OCI-LY7 (cell line): ENCODE results near the gene NFATC4. TPM values are rescaled to one million over a fixed set of nuclear protein-coding genes. Genes with fewer than 3 reads are reported as not detected.

ENCODE experiments used
- BruUV-seq: library from RNA; stranded (reverse); fragments of 400-500 nt; replicated peaks from 2 replicates; lab custom pipeline; 2021; lab: Mats Ljungman, UMichigan
- CTCF ChIA-PET: fragments of 300-600 bp; sonication (Branson Sonifier 250); formaldehyde crosslinking; loops from one replicate; lab custom pipeline; 2022; ENCODE audit warnings: antibody characterized with exemption; ENCODE audit not compliant: unreplicated experiment; lab: Charles Lee
- POLR2A ChIA-PET: fragments of 300-600 bp; sonication (Branson Sonifier 250); formaldehyde crosslinking; loops from one replicate; lab custom pipeline; 2022; ENCODE audit warnings: antibody characterized with exemption; lab: Charles Lee
- DNase-seq: peaks from one replicate; pipeline ENCODE4 v3.0.0-alpha.2; 2015; ENCODE audit warnings: low spot score
- H2AFZ ChIP-seq: fragments of 200-600 bp; sonication (generic), shearing (Covaris generic); 2 replicates; pipeline ENCODE4 v1.6.1; 2014; ENCODE audit warnings: mild to moderate bottlenecking, antibody characterized with exemption, low read length, moderate library complexity
- H3K27ac ChIP-seq: fragments of 200-600 bp; sonication (generic); 2 replicates; pipeline ENCODE4 v1.5.1; 2014; ENCODE audit warnings: mixed run types, low read depth, mild to moderate bottlenecking, moderate library complexity, low read length, inconsistent platforms; ENCODE audit not compliant: poor library complexity, severe bottlenecking
- H3K36me3 ChIP-seq: fragments of 200-600 bp; sonication (generic); 2 replicates; pipeline ENCODE4 v1.6.1; 2014; ENCODE audit warnings: mild to moderate bottlenecking, antibody characterized with exemption, low read length, moderate library complexity, mixed read lengths; ENCODE audit not compliant: insufficient read depth
- H3K4me1 ChIP-seq: fragments of 200-600 bp; sonication (generic); 2 replicates; pipeline ENCODE4 v1.5.1; 2014; ENCODE audit warnings: mild to moderate bottlenecking, low read length; ENCODE audit not compliant: insufficient read depth, poor library complexity, severe bottlenecking
- H3K4me2 ChIP-seq: fragments of 200-600 bp; sonication (generic); 2 replicates; pipeline ENCODE4 v1.6.1; 2014; ENCODE audit warnings: mild to moderate bottlenecking, low read length
- H3K4me3 ChIP-seq: fragments of 200-600 bp; sonication (generic); 2 replicates; pipeline ENCODE4 v1.5.1; 2014; ENCODE audit warnings: mild to moderate bottlenecking, low read depth, low read length; ENCODE audit not compliant: poor library complexity, severe bottlenecking
- H3K79me2 ChIP-seq: fragments of 200-600 bp; sonication (generic); 2 replicates; pipeline ENCODE4 v1.6.1; 2016; ENCODE audit warnings: low read depth, mild to moderate bottlenecking, low read length, moderate library complexity, mixed read lengths; ENCODE audit not compliant: insufficient read depth
- H3K9me2 ChIP-seq: fragments of 200-600 bp; sonication (generic); 2 replicates; pipeline ENCODE4 v1.6.1; 2016; ENCODE audit warnings: mild to moderate bottlenecking, low read length, mixed read lengths; ENCODE audit not compliant: insufficient read depth
- H3K9me3 ChIP-seq: fragments of 200-600 bp; sonication (generic); 2 replicates; pipeline ENCODE4 v1.6.1; 2014; ENCODE audit warnings: mild to moderate bottlenecking, mixed run types, low read length, mixed read lengths
- H4K20me1 ChIP-seq: fragments of 200-600 bp; sonication (generic); 2 replicates; pipeline ENCODE4 v1.6.1; 2014; ENCODE audit warnings: mild to moderate bottlenecking, antibody characterized with exemption, low read length, moderate library complexity, mixed read lengths; ENCODE audit not compliant: insufficient read depth
- EZH2phosphoT487 ChIP-seq: fragments of 200-600 bp; sonication (generic); IDR thresholded peaks from 2 replicates; pipeline ENCODE4 v1.6.1; 2018; ENCODE audit warnings: low read depth, borderline replicate concordance, mild to moderate bottlenecking, mixed run types, antibody characterized with exemption, low read length, moderate library complexity, mixed read lengths
- intact Hi-C: fragments of 100-400 bp; cut with micrococcal nuclease; formaldehyde crosslinking; loops from one replicate; pipeline ENCODE4 v1.10.0; 2022; ENCODE audit not compliant: unreplicated experiment
- total RNA-seq, 2 experiments: library from RNA; depleted of rRNA in 1 of 2; stranded (reverse); fragments of >200 nt in 1 of 2; shearing (Covaris generic) in 1 of 2; gene quantifications; 2 replicates each; pipeline ENCODE4 v1.2.3, GENCODE V29; 2014 to 2022
- TF ChIP-seq, protein P1 (sequence below): fragments of 200-600 bp; sonication (generic); conservative IDR thresholded peaks from 2 replicates; pipeline ENCODE4 v1.5.1; 2014; ENCODE audit warnings: mild to moderate bottlenecking, antibody characterized with exemption, low read length, moderate library complexity, mixed read lengths

NFATC4 gene
- total RNA-seq, 2 experiments from 2014 or later, result 72.2 to 96.6 TPM

DNA sequence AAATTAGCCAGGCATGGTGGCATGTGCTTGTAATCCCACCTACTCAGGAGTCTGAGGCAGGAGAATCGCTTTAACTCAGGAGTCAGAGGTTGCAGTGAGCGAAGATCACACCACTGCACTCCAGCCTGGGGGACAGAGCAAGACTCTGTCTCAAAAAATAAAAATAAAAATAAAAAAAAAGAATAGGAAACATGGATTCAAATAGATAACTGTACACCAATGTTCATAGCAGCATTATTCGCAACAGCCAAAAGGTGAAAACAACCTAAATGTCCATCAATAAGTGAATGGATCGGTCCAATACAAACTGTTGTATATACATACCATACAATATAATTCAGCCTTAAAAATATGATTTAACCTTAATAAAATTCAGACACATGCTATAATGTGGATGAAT lies 25.1 kb upstream of the NFATC4 start:
- Histone ChIP-seq H3K4me1 (peaks cover 14% of the 10 kb centered on the region), H3K4me3 (no peak overlapping the region), H3K79me2 (no peaks in the 10 kb centered on the region), H4K20me1 (no peaks in the 10 kb centered on the region), H3K9me3 (no peaks in the 10 kb centered on the region), H3K9me2 (no peaks in the 10 kb centered on the region), H2AFZ (no peak overlapping the region), H3K4me2 (no peak overlapping the region), H3K36me3 (no peaks in the 10 kb centered on the region), H3K27ac (no peak overlapping the region)
- no TSS peak for BruUV-seq
- ChIA-PET CTCF (no interaction called here), POLR2A (interaction anchor here (0.6 kb wide), 1 partner anchor 235 kb away, joined by 3 read pairs; no protein-coding TSS in a partner anchor)
- intact Hi-C loops, result no loop called here
- TF ChIP-seq EZH2phosphoT487, result no peak
- TF ChIP-seq, protein P1, sequence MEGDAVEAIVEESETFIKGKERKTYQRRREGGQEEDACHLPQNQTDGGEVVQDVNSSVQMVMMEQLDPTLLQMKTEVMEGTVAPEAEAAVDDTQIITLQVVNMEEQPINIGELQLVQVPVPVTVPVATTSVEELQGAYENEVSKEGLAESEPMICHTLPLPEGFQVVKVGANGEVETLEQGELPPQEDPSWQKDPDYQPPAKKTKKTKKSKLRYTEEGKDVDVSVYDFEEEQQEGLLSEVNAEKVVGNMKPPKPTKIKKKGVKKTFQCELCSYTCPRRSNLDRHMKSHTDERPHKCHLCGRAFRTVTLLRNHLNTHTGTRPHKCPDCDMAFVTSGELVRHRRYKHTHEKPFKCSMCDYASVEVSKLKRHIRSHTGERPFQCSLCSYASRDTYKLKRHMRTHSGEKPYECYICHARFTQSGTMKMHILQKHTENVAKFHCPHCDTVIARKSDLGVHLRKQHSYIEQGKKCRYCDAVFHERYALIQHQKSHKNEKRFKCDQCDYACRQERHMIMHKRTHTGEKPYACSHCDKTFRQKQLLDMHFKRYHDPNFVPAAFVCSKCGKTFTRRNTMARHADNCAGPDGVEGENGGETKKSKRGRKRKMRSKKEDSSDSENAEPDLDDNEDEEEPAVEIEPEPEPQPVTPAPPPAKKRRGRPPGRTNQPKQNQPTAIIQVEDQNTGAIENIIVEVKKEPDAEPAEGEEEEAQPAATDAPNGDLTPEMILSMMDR, result no peak
- no peak for DNase-seq

GRCh38 chr14:24343795-24344660 lies 24.0 kb upstream of the NFATC4 start:
- no peak overlapping the region for H2AFZ ChIP-seq
- DNase-seq, result no peak
- H3K4me1 ChIP-seq, result peaks cover 13% of the 10 kb centered on the region
- ChIA-PET CTCF (interaction anchor here (0.6 kb wide), 1 partner anchor 87 kb away, joined by 3 read pairs; no protein-coding TSS in a partner anchor), POLR2A (interaction anchor here (0.6 kb wide), 1 partner anchor 17 kb away, joined by 5 read pairs; no protein-coding TSS in a partner anchor)
- H3K9me3 ChIP-seq, result no peaks in the 10 kb centered on the region
- intact Hi-C loops, result no loop called here
- BruUV-seq, result no TSS peak
- H3K79me2 ChIP-seq, result no peaks in the 10 kb centered on the region
- H3K4me3 ChIP-seq, result no peak overlapping the region
- H4K20me1 ChIP-seq, result no peaks in the 10 kb centered on the region
- TF ChIP-seq, protein P1, result no peak
- no peak for TF ChIP-seq EZH2phosphoT487
- H3K27ac ChIP-seq, result no peak overlapping the region
- H3K4me2 ChIP-seq, result no peak overlapping the region
- H3K36me3 ChIP-seq, result no peaks in the 10 kb centered on the region
- H3K9me2 ChIP-seq, result no peaks in the 10 kb centered on the region

DNA sequence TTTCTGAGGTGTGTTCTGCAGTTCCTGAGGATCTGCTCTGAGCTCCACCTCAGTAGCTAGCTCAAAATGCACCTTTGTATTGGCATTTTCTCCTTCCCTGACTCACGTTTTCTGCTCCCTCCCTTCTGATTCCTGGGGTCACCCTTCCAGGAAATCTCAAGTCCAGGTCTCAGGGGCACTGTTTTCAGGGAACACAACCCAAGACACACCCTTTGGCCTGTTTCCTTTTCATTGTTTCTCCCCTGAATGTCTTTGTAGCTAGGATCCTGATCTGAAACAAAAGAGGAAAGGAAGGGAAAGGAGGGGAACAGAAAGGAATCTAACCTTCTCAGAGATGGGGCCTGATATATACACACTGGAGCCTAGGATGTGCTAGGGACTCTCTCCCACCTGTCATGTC lies 20.9 kb upstream of the NFATC4 start:
- POLR2A ChIA-PET, result interaction anchor here (0.9 to 2.2 kb wide), 2 partner anchors 15 to 39 kb away, joined by 3 to 6 read pairs; no protein-coding TSS in a partner anchor
- intact Hi-C loops, result no loop called here

More for the DNA sequence above, 20.9 kb upstream of the NFATC4 start:
- Histone ChIP-seq H3K9me2 (no peaks in the 10 kb centered on the region), H2AFZ (no peak overlapping the region), H3K4me2 (no peak overlapping the region), H3K27ac (no peak overlapping the region), H3K4me3 (no peak overlapping the region), H3K9me3 (no peaks in the 10 kb centered on the region), H3K36me3 (no peaks in the 10 kb centered on the region), H4K20me1 (no peaks in the 10 kb centered on the region), H3K4me1 (no peaks in the 10 kb centered on the region), H3K79me2 (no peaks in the 10 kb centered on the region)
- no peak for DNase-seq
- no TSS peak for BruUV-seq
- no peak for TF ChIP-seq EZH2phosphoT487
- TF ChIP-seq, protein P1, result no peak
- CTCF ChIA-PET, result interaction anchor here (1.1 kb wide), 2 partner anchors 19 to 39 kb away, joined by 3 to 8 read pairs; no protein-coding TSS in a partner anchor
